Measurements from ENCODE around the gene PAGE2.
A peak's percentile ranks its signal among the peaks of the same experiment; 100 is the strongest.
"Not testable (repeated sequence)": the region's sequence is repeated elsewhere in the genome, so short reads cannot be mapped to it uniquely, and the experiment has no call there.

PAGE2 gene

GRCh38 chrX:55135171-55135570 is 46.4 kb downstream of the PAGE2 start:
- Histone ChIP-seq H2AFZ (ENCODE audit: low read length) (no peak overlapping the region), H3K79me2 (ENCODE audit: insufficient read depth, low read length) (no peaks in the 10 kb centered on the region), H3F3A (ENCODE audit: low read depth) (no peaks in the 10 kb centered on the region), H4K20me1 (ENCODE audit: insufficient read depth, low read length, poor library complexity, severe bottlenecking) (no peaks in the 10 kb centered on the region), H3K9ac (ENCODE audit: low read depth, low read length, poor library complexity, severe bottlenecking) (no peak overlapping the region), H3K4me3 (ENCODE audit: low read length, poor library complexity, severe bottlenecking) (no peak overlapping the region), H3K4me2 (ENCODE audit: low read depth, low read length, poor library complexity, severe bottlenecking) (no peak overlapping the region), H3K4me1 (ENCODE audit: insufficient read depth, low read length, poor library complexity, severe bottlenecking) (no peaks in the 10 kb centered on the region), H3K27me3 (ENCODE audit: insufficient read depth, low read length, poor library complexity, severe bottlenecking) (no peaks in the 10 kb centered on the region), H3K9me3 (ENCODE audit: insufficient read depth, low read depth, low read length) (no peaks in the 10 kb centered on the region), H3K36me3 (ENCODE audit: insufficient read depth, low read length) (no peaks in the 10 kb centered on the region), H3K9me2 (replicated peaks; ENCODE audit: low read depth, low read length) (no peaks in the 10 kb centered on the region)
- TF ChIP-seq EZH2phosphoT487 (IDR thresholded peaks at IDR 0.05; ENCODE audit: borderline replicate concordance) = no peak
- peak; percentile 53 for TF ChIP-seq CTCF (conservative IDR thresholded peaks at IDR 0.05; ENCODE audit: low read length)

GRCh38 chrX:55140800-55141199 is 52.0 kb downstream of the PAGE2 start:
- not testable (repeated sequence) for H3K27me3 ChIP-seq (ENCODE audit: insufficient read depth, low read length, poor library complexity, severe bottlenecking); H3K4me1 ChIP-seq (ENCODE audit: insufficient read depth, low read length, poor library complexity, severe bottlenecking); H4K20me1 ChIP-seq (ENCODE audit: insufficient read depth, low read length, poor library complexity, severe bottlenecking); H3K9me2 ChIP-seq (replicated peaks; ENCODE audit: low read depth, low read length); H3K79me2 ChIP-seq (ENCODE audit: insufficient read depth, low read length); H3K9me3 ChIP-seq (ENCODE audit: insufficient read depth, low read depth, low read length); H3K36me3 ChIP-seq (ENCODE audit: insufficient read depth, low read length); H3K4me2 ChIP-seq (ENCODE audit: low read depth, low read length, poor library complexity, severe bottlenecking); H2AFZ ChIP-seq (ENCODE audit: low read length); H3K4me3 ChIP-seq (ENCODE audit: low read length, poor library complexity, severe bottlenecking); H3K9ac ChIP-seq (ENCODE audit: low read depth, low read length, poor library complexity, severe bottlenecking); H3F3A ChIP-seq (ENCODE audit: low read depth)

All from Loucy (cell line).